Measurements from ENCODE around the gene APOB.

APOB gene

GRCh38 chr2:21022792-21023367, 21.0 kb downstream of the APOB start:
- in situ Hi-C loops (cut with MboI; ENCODE audit: low sequenced_read_pairs) = no loop called here

DNA sequence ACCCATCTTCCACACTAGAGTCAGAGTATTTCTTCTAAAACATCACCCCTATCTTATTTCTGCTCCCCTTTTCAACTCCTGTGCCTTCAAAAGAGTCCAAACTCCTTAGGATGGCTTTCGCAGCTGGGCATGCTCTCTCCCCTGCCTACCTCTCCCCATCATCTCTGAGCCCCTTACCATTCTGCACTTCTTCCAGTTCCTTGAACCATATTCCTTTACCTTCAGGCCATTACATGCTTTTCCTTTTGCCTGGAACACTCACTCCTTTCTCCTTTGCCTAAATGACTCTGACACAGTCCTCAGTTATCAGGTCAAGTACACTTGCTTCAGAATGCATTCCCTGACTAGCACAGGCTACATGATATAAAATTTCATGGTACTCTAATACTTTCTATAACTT, 22.4 kb downstream of the APOB start:
- in situ Hi-C loops (cut with MboI; ENCODE audit: low sequenced_read_pairs) = no loop called here

DNA sequence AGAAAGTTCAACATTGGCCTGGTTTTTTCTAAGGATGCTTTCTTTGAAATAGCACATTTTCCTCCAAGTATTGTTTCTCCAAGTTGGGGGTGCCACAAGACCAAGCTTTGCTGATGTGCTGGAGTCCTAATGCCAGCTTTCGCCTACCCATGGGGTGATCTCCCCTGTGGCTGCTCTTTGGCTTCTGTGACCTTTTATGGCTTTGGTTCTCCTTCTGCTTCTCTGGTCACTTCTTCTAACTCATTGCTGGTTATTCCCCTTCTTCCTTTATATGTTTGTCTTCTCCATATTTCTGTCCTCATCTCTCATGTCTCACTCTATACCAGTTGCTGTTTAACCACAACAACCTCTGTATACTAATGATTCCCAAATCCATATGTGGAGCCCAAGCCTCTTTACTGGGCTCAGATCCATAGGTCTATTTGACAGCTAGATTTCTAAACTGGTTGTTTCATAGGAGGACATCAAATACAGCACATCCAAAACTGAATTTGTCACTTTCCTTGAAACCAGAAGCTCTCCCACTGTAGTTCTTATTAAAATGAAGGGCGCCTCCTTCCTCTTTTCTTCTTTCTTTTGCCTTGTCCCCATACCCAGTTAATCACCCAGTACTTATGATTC, 23.1 kb downstream of the APOB start:
- in situ Hi-C loops (cut with MboI; ENCODE audit: low sequenced_read_pairs) = no loop called here

DNA sequence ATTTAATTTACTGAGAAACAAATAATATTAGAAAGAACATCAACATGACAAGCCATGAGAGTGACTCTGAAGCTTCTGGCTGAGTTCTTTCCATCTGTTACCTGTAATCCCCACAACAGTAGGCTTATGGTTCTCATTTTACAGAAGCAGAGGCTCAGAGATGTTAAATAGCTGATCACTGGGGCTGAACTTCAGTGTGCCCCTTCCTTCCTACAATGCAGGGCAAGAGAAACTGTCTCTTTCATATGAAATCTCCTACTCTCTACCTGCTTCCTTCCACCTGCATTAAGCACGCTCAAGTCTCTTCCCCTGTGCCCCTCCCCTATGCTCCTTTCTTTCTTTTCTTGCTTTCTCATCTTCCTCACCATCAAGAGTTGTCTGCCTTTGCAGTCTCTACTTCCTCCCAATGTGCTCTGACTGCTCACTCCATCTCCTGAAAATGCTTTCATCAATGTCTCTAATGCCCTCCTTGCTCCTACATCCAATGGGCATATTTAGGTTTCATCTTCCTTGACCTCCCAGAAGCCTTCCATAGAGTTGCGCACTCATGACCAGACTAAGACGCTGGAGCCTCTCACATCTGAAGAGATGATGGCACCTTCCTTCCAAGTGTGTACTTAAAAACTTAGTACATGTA, 23.7 kb downstream of the APOB start:
- in situ Hi-C loops (cut with MboI; ENCODE audit: low sequenced_read_pairs) = no loop called here

GRCh38 chr2:21019678-21020021, 24.2 kb downstream of the APOB start:
- in situ Hi-C loops (cut with MboI; ENCODE audit: low sequenced_read_pairs) = no loop called here

GRCh38 chr2:21019000-21019677, 24.7 kb downstream of the APOB start:
- in situ Hi-C loops (cut with MboI; ENCODE audit: low sequenced_read_pairs) = no loop called here

GRCh38 chr2:21018290-21018689, 25.6 kb downstream of the APOB start:
- in situ Hi-C loops (cut with MboI; ENCODE audit: low sequenced_read_pairs) = no loop called here

DNA sequence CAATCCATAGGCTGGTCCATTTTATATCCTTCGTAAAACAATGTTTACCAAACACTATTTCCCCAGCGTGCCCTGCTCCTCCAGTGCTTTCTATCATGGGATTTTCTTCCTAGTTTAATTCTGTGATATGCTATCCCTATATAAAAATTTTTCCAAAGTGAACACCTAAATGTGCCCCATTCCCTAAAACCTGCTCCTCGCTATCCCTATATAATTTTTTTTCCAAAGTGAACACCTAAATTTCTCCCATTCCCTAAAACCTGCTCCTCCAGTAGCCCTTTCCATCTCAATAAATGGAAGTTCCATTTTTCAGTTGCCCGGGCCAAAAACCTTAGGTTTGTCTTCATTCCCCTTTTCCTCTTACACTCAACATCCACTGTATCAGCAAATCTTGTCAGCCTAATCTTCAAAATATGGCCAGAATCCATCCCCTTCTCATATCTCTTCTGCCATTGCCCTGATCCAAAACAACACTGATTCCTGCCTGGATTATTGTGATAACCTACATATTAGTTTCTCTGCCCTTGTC, 26.1 kb downstream of the APOB start:
- in situ Hi-C loops (cut with MboI; ENCODE audit: low sequenced_read_pairs) = no loop called here

DNA sequence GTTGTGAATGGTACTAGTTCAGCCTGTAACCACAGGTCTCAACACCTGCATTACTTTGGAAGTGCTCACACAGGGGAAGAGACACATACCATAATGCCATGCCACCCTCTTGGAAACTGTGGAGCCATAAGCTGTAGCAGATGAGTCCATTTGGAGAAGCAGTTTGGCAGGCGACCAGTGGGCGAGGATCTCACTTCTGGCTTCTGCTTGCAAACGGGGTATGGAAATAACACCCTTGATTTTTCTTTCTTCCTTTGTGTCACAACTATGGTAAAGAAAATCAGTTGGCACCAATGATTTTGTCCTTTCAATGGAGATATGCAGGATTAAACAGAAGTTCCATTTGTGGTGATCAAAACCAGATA, 28.6 kb downstream of the APOB start:
- in situ Hi-C loops (cut with MboI; ENCODE audit: low sequenced_read_pairs) = no loop called here

DNA sequence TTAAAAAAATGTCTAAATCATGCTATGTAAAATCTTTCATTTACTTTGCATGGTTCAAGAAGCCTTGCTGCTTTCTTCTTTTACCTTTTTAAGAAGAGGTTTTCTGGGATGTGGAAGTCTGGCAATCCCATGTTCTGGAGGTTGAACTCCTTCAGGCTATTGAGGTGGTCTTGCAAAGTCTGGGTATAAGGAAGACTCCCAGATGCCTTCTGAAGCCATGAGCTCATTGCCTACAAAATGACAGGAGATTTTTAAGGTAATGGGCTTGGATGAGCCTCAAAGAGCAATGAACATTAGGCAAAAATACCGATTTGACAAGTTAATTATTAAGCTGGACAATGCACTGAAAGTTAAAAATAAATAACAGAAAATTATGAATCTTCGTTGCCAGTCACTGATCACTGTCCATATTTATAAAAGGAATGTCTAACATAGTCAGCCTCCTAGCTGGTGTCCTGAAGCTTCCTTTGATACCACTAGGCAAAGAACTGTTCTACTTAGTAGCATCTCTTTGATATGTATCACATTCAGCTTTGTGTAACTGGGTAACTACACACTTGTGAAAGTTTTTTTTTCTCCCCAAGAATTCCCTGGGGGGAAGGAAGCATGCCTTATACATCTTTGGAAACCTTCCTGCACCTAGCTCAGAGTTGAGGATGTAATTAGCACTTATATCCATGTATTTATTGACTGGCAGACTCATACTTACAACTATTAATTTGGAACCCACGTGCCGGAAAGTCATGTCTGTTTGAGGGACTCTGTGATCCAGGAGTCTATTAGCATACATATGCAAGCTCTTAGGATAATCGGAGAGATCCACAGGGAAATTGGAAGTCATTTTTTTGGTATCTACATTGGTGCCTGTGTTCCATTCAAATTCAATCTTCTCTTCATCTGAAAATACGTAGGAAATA, 29.3 kb downstream of the APOB start:
- in situ Hi-C loops (cut with MboI; ENCODE audit: low sequenced_read_pairs) = no loop called here

DNA sequence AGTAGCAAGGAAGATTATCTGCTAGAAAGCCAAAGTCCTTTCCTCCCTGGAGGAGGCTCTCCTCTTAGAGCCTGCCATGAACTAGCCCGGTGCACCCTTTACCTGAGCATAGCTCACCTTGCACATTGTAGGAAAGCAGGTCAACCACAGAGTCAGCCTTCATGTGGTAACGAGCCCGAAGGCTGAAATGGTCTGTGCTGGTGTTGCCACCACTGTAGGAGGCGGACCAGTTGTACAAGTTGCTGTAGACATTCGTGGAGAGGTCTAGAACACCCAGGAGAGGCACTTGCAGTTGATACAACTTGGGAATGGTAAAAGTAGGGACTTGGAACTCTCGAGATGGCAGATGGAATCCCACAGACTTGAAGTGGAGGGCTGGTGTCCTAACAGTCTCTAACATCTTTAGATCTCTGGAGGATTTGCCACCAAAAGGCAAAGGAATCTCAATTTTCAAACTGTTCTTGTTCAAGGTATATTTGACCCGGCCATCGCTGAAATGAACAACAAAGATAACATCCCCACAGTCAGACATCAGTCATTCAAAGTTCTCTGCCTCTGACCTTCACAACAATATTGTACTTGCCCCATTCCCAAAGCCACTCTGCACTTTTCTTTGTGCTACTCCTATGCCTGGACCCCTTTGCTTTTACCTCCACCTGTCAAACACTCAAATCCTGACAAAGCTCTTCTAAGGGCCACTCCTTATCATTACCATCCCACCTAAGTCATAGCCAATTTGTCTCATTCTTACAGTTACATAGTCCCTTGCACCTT, 30.6 kb downstream of the APOB start:
- in situ Hi-C loops (cut with MboI; ENCODE audit: low sequenced_read_pairs) = no loop called here

GRCh38 chr2:21012557-21012937, 31.3 kb downstream of the APOB start:
- in situ Hi-C loops (cut with MboI; ENCODE audit: low sequenced_read_pairs) = no loop called here

GRCh38 chr2:21011876-21012556, 31.9 kb downstream of the APOB start:
- in situ Hi-C loops (cut with MboI; ENCODE audit: low sequenced_read_pairs) = no loop called here

DNA sequence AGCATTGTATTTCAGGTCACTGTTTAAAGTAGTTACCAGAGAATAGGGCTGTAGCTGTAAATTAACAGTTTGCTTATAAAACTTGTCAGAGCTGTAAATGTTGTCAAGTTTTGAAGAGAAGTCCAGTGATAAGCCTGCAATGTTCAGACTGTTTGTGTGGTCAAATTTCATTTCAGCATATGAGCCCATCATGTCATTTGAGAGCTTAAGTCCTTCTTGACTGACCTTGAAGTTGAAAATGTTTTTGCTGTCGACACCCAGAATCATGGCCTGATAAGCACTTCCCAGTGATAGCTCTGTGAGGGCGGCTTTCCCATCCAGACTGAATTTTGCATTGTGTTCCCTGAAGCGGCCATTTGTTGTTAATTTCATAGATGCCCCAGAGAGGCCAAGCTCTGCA, 32.4 kb downstream of the APOB start:
- in situ Hi-C loops (cut with MboI; ENCODE audit: low sequenced_read_pairs) = no loop called here

GRCh38 chr2:21010813-21011439, 32.9 kb downstream of the APOB start:
- in situ Hi-C loops (cut with MboI; ENCODE audit: low sequenced_read_pairs) = no loop called here

DNA sequence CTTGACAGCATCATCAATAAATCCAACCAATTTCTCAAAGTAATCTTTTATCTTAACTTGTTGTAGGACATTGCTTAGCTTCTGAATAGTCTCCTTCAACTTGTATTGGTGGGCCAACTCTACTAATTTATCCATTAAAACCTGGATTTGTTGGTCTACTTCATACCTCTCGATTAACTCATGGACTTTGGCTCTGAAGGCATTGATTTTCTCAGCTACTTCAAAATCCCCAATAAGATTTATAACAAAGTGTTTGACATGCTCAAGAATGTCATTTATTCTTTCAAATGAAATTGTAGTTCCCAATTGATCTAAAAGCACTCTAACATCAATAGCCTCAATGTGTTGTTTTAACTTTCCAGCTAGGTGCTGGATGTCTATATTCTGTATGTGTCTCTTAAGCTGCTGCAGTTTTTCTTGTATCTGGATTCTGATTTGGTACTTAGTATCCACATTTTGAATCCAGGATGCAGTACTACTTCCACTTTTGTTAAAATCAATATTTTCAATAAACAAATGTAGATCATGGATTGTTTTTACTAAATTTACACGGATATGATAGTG, 34.1 kb downstream of the APOB start:
- in situ Hi-C loops (cut with MboI; ENCODE audit: low sequenced_read_pairs) = no loop called here

GRCh38 chr2:21008790-21009661, 34.8 kb downstream of the APOB start:
- in situ Hi-C loops (cut with MboI; ENCODE audit: low sequenced_read_pairs) = no loop called here

Data from HL-60/S4 treated with phorbol 12-myristate 13-acetate at 8.2 ng/mL for 4 days and 3 days (cell line).